Right ventricle myocardium inferior (tissue), 1 donor: ENCODE measurements around the gene COL5A3. TPM values are rescaled to one million over a fixed set of nuclear protein-coding genes. Genes with fewer than 3 reads are reported as not detected.

ENCODE experiments used
- ATAC-seq: fragments of 200-7000 bp; cut with Tn5 transposase; one replicate; pipeline ENCODE4 v1.9.1; 2020; ENCODE audit warnings: mild to moderate bottlenecking, moderate library complexity
- DNase-seq: peaks from one replicate; pipeline ENCODE4 v3.0.0; 2021; ENCODE audit errors: missing footprints
- intact Hi-C: fragments of 100-400 bp; cut with DNase I; formaldehyde crosslinking; loops from one replicate; pipeline ENCODE4 v1.11.0; 2022
- total RNA-seq: library from RNA; stranded (reverse); fragmentation: NEBNext Ultra II Directional; extraction: Animal tissue kit (Norgen Biotek cat#: 25700); gene quantifications from one replicate; pipeline ENCODE4 v1.2.1, GENCODE V29; 2021
- donor health status: DM: no; HTN: yes; CAD: no; lungs with severe emphysema.

Gene COL5A3
- total RNA-seq, 1 donor from 2014 or later = 10.4 TPM

- intact Hi-C loops = no loop called here
- ATAC-seq = no peak
These were observed 3.7 kb upstream of the COL5A3 start for GRCh38 chr19:10013834-10014618.

GRCh38 chr19:10013316-10013715, 3.0 kb upstream of the COL5A3 start, which contains the start of gene RDH8:
Gene RDH8 (plus strand): TSS chr19:10013483. CDS start chr19:10013498, 15 bp downstream.
- intact Hi-C loops = no loop called here
- no peak for DNase-seq

More at GRCh38 chr19:10013834-10014618, 3.7 kb upstream of the COL5A3 start:
- DNase-seq = no peak

GRCh38 chr19:10011974-10012373, 1.7 kb upstream of the COL5A3 start:
- intact Hi-C loops = no loop called here
- ATAC-seq (no peak), DNase-seq (no peak)

More at GRCh38 chr19:10013316-10013715, 3.0 kb upstream of the COL5A3 start, which contains the start of gene RDH8:
- ATAC-seq = no peak

- DNase-seq (no peak), ATAC-seq (no peak)
- intact Hi-C loops = no loop called here
These were observed 635 bp upstream of the COL5A3 start for GRCh38 chr19:10010939-10011338.

GRCh38 chr19:10009714-10010224, 535 bp downstream of the COL5A3 start:
- intact Hi-C loops = loop anchor here (5.0 kb wide), 1 partner anchor 62 kb away; no protein-coding TSS in a partner anchor
- ATAC-seq = no peak

GRCh38 chr19:10008184-10008765, 2.0 kb downstream of the COL5A3 start:
- no peak for ATAC-seq
- DNase-seq = no peak
- intact Hi-C loops = loop anchor here (5.0 kb wide), 1 partner anchor 61 kb away; no protein-coding TSS in a partner anchor

More at GRCh38 chr19:10009714-10010224, 535 bp downstream of the COL5A3 start:
- DNase-seq = no peak

- peak; percentile 74 for DNase-seq
- intact Hi-C loops = loop anchor here (5.0 kb wide), 1 partner anchor 60 kb away; no protein-coding TSS in a partner anchor
- ATAC-seq = peak; percentile 11
These were observed 2.7 kb downstream of the COL5A3 start for GRCh38 chr19:10007371-10008183.

GRCh38 chr19:10006752-10007323, 3.5 kb downstream of the COL5A3 start:
- ATAC-seq = no peak
- no peak for DNase-seq
- intact Hi-C loops = loop anchor here (5.0 kb wide), 1 partner anchor 60 kb away; no protein-coding TSS in a partner anchor

- intact Hi-C loops = loop anchor here (5.0 kb wide), 1 partner anchor 59 kb away; no protein-coding TSS in a partner anchor
- peak; percentile 67 for ATAC-seq
- no peak for DNase-seq
These were observed 4.0 kb downstream of the COL5A3 start for GRCh38 chr19:10006335-10006708.

GRCh38 chr19:10005632-10006334, 4.5 kb downstream of the COL5A3 start:
- intact Hi-C loops = loop anchor here (5.0 kb wide), 1 partner anchor 58 kb away; no protein-coding TSS in a partner anchor
- ATAC-seq (no peak), DNase-seq (no peak)

- DNase-seq (no peak), ATAC-seq (no peak)
- intact Hi-C loops = loop anchor here (5.0 kb wide), 1 partner anchor 57 kb away; no protein-coding TSS in a partner anchor
These were observed 5.7 kb downstream of the COL5A3 start for GRCh38 chr19:10004617-10005016.

- intact Hi-C loops = no loop called here
- DNase-seq (no peak), ATAC-seq (no peak)
These were observed 7.0 kb downstream of the COL5A3 start for GRCh38 chr19:10003271-10003670.

GRCh38 chr19:10001899-10002298, 8.4 kb downstream of the COL5A3 start:
- peak; percentile 23 for ATAC-seq
- peak; percentile 77 for DNase-seq
- intact Hi-C loops = no loop called here

- ATAC-seq = peak; percentile 45
- DNase-seq = no peak
- intact Hi-C loops = no loop called here
These were observed 10.0 kb downstream of the COL5A3 start for GRCh38 chr19:10000171-10000826.

- intact Hi-C loops = no loop called here
- DNase-seq (no peak), ATAC-seq (no peak)
These were observed 13.8 kb downstream of the COL5A3 start for GRCh38 chr19:9996541-9996940.

- ATAC-seq = no peak
- intact Hi-C loops = no loop called here
- no peak for DNase-seq
These were observed 14.3 kb downstream of the COL5A3 start for GRCh38 chr19:9995999-9996398.

GRCh38 chr19:9995084-9995483, 15.2 kb downstream of the COL5A3 start:
- no peak for ATAC-seq
- intact Hi-C loops = no loop called here
- no peak for DNase-seq
